Measurements from ENCODE around the gene ENTREP3. TPM values are rescaled to one million over a fixed set of nuclear protein-coding genes. Genes with fewer than 3 reads are reported as not detected.

The ENTREP3 gene
- total RNA-seq, 2 experiments from 2014 or later: 22.8 to 22.9 TPM

- no peaks in the 10 kb centered on the region for H3K9me3 Mint-ChIP-seq
- H3K36me3 Mint-ChIP-seq (ENCODE audit: low read depth): peaks cover 6% of the 10 kb centered on the region
- CTCF ChIA-PET: interaction anchor here (0.7 to 7.7 kb wide), 10 partner anchors 11 to 405 kb away, joined by 3 to 48 read pairs (median 4); partner anchors contain the start of gene FDPS
- H3K4me1 Mint-ChIP-seq: peaks cover 38% of the 10 kb centered on the region
- H3K4me3 Mint-ChIP-seq: peak within 1 kb of the TSS; percentile 71
- H3K27ac Mint-ChIP-seq: peak within 1 kb of the TSS; percentile 59
- H3K27me3 Mint-ChIP-seq: peaks cover 4% of the 10 kb centered on the region
- POLR2A ChIA-PET: no interaction called here
- DNase-seq: peak; percentile 93
These were observed 22.0 kb upstream of the ENTREP3 start, which contains the start of gene HCN3 for GRCh38 chr1:155277070-155277901. Gene HCN3, plus strand, starts transcription at chr1:155277463. Its CDS starts 128 bp downstream, at chr1:155277591.

DNA sequence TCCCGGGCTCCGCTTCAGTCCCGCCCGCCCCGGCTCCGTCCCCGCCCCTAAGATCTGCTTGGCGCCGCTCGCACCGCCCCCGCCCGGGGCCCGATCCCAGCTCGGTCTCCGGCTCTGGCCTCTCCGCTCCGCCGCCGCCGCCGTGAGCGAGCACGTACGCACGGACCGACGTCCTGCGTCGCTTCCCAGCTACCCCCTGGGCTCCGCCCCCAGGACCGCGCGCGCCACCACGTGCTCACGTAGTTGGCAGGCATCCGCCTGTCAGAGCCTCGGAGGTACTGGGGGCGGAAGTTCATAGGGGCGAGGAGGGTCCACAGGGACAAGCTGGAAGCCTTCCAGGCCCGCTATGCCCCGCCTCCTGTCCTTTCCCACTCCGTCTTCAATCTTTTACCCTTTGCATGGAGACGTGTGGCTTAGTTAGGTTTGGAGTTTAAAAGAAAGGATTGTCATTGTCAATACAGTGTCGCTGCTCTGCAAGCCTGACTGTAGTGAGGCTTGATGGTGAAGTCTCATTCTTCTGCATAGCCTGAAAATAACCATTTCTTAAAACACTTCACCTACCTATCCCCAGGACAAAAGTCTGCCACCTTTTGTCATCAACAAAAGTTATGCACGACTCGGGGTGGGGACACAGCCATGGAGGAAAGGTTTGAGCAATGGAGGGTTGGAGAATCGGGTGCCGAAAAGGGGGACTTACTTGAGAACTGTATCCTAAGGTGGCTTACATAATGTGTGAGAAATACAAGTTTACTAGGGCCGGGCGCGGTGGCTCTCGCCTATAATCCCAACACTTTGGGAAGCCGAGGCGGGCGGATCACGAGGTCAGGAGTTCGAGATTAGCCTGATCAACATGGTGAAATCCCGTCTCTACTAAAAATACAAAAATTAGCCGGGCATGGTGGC lies 18.3 kb upstream of the ENTREP3 start, which contains the start of gene CLK2:
TSS of gene CLK2 (minus strand) at position 162 of the 903 bp plus-strand sequence. CDS start 2,527 bp downstream, outside the sequence.
- peak; percentile 96 for DNase-seq
- H3K36me3 Mint-ChIP-seq (ENCODE audit: low read depth): peaks cover 31% of the 10 kb centered on the region
- H3K4me3 Mint-ChIP-seq: peak within 1 kb of the TSS; percentile 80
- POLR2A ChIA-PET: interaction anchor here (0.5 kb wide), 1 partner anchor 290 kb away, joined by 4 read pairs; no protein-coding TSS in a partner anchor
- H3K9me3 Mint-ChIP-seq: no peaks in the 10 kb centered on the region
- peaks cover 3% of the 10 kb centered on the region for H3K27me3 Mint-ChIP-seq
- H3K27ac Mint-ChIP-seq: peak within 1 kb of the TSS; percentile 86
- CTCF ChIA-PET: interaction anchor here (0.5 to 7.7 kb wide), 7 partner anchors 12 to 324 kb away, joined by 3 to 48 read pairs (median 4); partner anchors contain the start of genes KRTCAP2 and SCAMP3
- peaks cover 52% of the 10 kb centered on the region for H3K4me1 Mint-ChIP-seq

DNA sequence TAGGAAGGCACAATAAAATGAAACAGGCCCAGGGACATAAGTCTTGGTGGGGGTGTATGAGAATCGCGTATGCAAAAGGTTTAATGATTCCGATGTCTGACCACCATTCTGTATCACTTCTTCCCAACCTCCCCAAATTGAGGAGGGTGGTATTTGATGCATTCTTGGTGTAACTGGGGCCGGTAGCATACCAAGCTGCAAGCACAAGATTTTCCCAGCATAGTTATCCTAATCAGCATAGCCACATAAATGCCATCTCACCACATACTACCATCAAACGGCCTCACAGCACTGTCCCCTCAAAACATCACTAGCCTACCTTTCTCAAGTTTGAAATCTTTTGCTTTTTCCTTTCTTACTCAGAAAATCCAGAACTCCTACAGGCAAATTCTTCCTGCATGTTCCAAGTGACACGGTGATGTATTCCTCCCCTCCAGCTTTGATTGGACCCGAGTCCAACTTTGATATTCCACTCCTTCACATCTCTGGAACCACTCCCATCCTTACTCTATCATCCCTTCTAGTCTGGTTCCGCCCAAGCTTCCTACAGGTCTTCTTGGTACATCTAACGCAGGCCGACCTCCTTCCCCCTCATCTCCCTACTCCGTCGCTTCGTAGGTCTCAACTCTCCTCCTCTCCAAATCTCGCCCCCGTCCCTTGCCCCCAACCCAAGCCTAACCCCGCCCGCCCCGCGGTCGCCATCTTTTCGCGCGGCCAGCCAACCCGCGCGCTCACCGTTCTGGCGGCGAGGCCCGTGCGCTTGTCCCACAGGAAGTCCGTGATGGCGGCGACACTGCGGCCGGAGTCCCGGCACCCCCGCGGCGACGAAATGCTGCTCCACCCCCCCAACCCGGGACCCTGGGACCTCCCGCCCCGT lies 17.4 kb upstream of the ENTREP3 start:
- Mint-ChIP-seq H3K27ac (peak overlapping the region; percentile 86), H3K9me3 (no peaks in the 10 kb centered on the region), H3K4me1 (peaks cover 45% of the 10 kb centered on the region), H3K36me3 (ENCODE audit: low read depth) (peaks cover 38% of the 10 kb centered on the region), H3K27me3 (no peaks in the 10 kb centered on the region), H3K4me3 (peak overlapping the region; percentile 80)
- ChIA-PET POLR2A (interaction anchor here (0.5 to 0.7 kb wide), 2 partner anchors 11 to 291 kb away, joined by 3 to 4 read pairs; partner anchors contain the start of gene SCAMP3), CTCF (interaction anchor here (0.5 to 7.7 kb wide), 8 partner anchors 11 to 325 kb away, joined by 3 to 48 read pairs (median 4); partner anchors contain the start of genes KRTCAP2 and SCAMP3)
- peak; percentile 64 for DNase-seq

DNA sequence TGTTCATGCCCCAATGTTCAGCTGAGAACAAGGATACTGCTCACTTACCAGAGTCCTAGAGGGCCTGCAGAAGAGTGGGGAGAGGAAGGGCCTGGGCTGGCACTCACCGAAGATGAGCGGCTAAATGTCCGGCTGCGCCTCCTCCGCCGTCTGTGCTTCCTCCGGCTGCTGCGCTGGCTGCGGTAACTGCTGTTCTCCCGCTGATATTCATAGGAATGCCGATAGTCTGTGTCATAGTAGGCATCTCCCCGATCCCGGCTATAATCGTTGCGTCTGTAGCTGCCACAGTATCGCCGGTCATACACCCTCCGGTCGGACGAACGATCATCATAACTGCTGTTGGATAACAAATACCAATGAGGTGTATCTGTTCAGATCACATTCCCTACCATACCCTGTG lies 14.1 kb upstream of the ENTREP3 start:
- Mint-ChIP-seq H3K4me3 (no peak overlapping the region), H3K27ac (no peak overlapping the region), H3K4me1 (peaks cover 29% of the 10 kb centered on the region), H3K36me3 (ENCODE audit: low read depth) (peaks cover 65% of the 10 kb centered on the region), H3K9me3 (no peaks in the 10 kb centered on the region), H3K27me3 (no peaks in the 10 kb centered on the region)
- no peak for DNase-seq
- POLR2A ChIA-PET: no interaction called here
- CTCF ChIA-PET: interaction anchor here (1.0 to 5.1 kb wide), 2 partner anchors 9 to 19 kb away, joined by 3 to 37 read pairs; no protein-coding TSS in a partner anchor

DNA sequence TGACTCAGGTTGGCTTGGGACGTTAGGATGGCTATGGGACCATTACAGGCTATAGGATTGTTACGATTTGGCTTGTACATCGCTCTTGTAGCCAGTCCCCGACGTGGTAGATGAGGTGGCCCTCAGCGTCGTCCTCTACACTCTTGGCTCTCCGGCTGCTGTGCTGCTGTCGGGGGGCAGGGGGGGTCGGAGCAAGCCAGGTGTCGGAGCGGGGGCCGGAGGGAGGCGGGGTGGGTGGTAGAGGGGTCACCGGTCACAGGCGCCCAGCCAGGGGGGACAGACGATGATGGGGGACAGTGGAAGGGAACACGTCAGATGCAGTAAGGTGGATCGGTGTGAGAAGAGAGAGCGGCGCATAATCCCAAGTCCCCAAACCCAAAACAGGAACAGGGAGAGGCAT lies 13.3 kb upstream of the ENTREP3 start:
- ChIA-PET CTCF (interaction anchor here (5.1 kb wide), 1 partner anchor 18 kb away, joined by 37 read pairs; no protein-coding TSS in a partner anchor), POLR2A (no interaction called here)
- no peak overlapping the region for H3K27ac Mint-ChIP-seq
- H3K9me3 Mint-ChIP-seq: no peaks in the 10 kb centered on the region
- DNase-seq: no peak
- peaks cover 27% of the 10 kb centered on the region for H3K4me1 Mint-ChIP-seq
- no peaks in the 10 kb centered on the region for H3K27me3 Mint-ChIP-seq
- peaks cover 70% of the 10 kb centered on the region for H3K36me3 Mint-ChIP-seq (ENCODE audit: low read depth)
- H3K4me3 Mint-ChIP-seq: no peak overlapping the region

GRCh38 chr1:155267373-155267772 lies 12.1 kb upstream of the ENTREP3 start:
- Mint-ChIP-seq H3K27ac (no peak overlapping the region), H3K4me1 (peaks cover 28% of the 10 kb centered on the region), H3K27me3 (no peaks in the 10 kb centered on the region), H3K36me3 (ENCODE audit: low read depth) (peaks cover 72% of the 10 kb centered on the region), H3K4me3 (no peak overlapping the region), H3K9me3 (no peaks in the 10 kb centered on the region)
- ChIA-PET CTCF (interaction anchor here (0.7 to 5.1 kb wide), 4 partner anchors 11 to 412 kb away, joined by 3 to 37 read pairs (median 4); no protein-coding TSS in a partner anchor), POLR2A (no interaction called here)
- DNase-seq: no peak

GRCh38 chr1:155266553-155266952 lies 11.3 kb upstream of the ENTREP3 start:
- H3K4me3 Mint-ChIP-seq: no peak overlapping the region

DNA sequence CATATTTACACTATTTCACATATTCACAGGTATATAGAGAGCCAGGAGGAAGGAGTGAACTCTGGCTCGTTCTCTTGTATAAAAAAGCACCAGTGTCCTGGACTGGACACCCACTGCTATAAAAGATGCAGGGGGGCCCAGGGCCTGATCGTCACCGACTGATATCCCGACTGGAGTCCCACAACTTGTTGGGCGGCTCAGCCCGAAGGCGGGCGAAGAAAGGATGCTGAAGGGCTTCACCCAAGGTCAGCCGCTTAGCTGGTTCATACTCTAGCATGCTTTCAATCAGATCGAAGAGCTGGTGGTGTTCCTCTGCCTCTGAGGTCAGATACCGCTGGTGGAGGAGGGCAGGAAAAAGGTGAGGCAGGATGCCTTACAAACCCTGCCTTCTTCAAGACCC lies 7.8 kb upstream of the ENTREP3 start:
- no peak for DNase-seq
- ChIA-PET POLR2A (no interaction called here), CTCF (interaction anchor here (0.7 to 1.3 kb wide), 2 partner anchors 12 to 44 kb away, joined by 3 to 6 read pairs; no protein-coding TSS in a partner anchor)
- H3K4me3 Mint-ChIP-seq: peak overlapping the region; percentile 94
- peaks cover 69% of the 10 kb centered on the region for H3K36me3 Mint-ChIP-seq (ENCODE audit: low read depth)
- no peaks in the 10 kb centered on the region for H3K27me3 Mint-ChIP-seq
- H3K4me1 Mint-ChIP-seq: peaks cover 34% of the 10 kb centered on the region
- no peaks in the 10 kb centered on the region for H3K9me3 Mint-ChIP-seq
- H3K27ac Mint-ChIP-seq: no peak overlapping the region

More at GRCh38 chr1:155266553-155266952, 11.3 kb upstream of the ENTREP3 start:
- POLR2A ChIA-PET: no interaction called here
- CTCF ChIA-PET: interaction anchor here (0.6 to 5.1 kb wide), 5 partner anchors 12 to 26 kb away, joined by 3 to 37 read pairs (median 6); no protein-coding TSS in a partner anchor
- H3K36me3 Mint-ChIP-seq (ENCODE audit: low read depth): peaks cover 73% of the 10 kb centered on the region
- no peaks in the 10 kb centered on the region for H3K9me3 Mint-ChIP-seq
- no peaks in the 10 kb centered on the region for H3K27me3 Mint-ChIP-seq
- no peak for DNase-seq
- no peak overlapping the region for H3K27ac Mint-ChIP-seq
- H3K4me1 Mint-ChIP-seq: peaks cover 28% of the 10 kb centered on the region

DNA sequence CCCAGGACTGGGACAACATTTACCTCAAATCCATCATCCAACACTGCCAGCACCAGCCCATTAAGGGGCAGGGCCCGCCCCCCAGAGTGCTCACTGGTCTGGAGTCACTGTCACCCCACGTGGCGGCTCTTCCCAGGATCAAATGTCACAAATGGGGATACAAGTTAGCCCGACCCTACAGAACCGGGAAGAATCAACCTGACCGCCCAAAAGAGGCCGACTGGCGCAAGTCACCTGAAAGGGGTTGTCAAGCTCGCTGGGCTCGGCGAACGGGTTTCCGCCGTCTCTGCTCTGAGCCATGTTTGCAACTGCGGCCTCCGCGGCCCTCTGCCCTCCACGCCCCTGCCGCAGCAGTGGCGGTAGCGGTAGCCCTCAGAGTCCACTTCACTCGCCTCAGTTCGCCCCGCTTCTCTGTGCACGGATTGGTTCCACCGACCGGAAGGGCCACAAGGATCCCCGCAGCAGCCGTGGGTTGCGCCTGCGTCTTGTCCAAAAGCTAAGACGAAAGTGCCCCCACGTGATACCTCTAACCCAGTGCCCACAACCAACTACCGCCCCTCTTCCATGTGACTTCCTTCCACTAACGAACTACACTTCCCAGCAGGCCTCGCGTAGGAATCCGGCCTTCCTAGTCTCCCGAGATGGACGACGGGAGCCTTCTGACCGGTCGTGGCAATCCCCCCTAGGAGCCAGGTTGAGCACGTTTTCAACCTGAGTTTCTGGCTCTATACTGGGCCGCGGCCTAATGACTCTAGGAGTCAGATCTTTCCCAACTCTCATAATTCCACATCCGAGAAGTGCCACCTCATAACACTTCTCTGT lies 6.8 kb upstream of the ENTREP3 start, which contains the start of gene SCAMP3:
TSS of gene SCAMP3 (minus strand) at position 509 of the 822 bp plus-strand sequence. CDS start at position 300, 209 bp downstream.
- peak; percentile 94 for DNase-seq
- peaks cover 66% of the 10 kb centered on the region for H3K36me3 Mint-ChIP-seq (ENCODE audit: low read depth)
- CTCF ChIA-PET: interaction anchor here (0.8 to 5.3 kb wide), 9 partner anchors 8 to 66 kb away, joined by 3 to 72 read pairs (median 4); partner anchors contain the start of genes CLK2, FDPS and HCN3
- peak within 1 kb of the TSS; percentile 94 for H3K27ac Mint-ChIP-seq
- H3K4me3 Mint-ChIP-seq: peak within 1 kb of the TSS; percentile 94
- H3K4me1 Mint-ChIP-seq: peaks cover 37% of the 10 kb centered on the region
- POLR2A ChIA-PET: interaction anchor here (0.5 to 1.0 kb wide), 4 partner anchors 10 to 524 kb away, joined by 3 to 5 read pairs (median 3); no protein-coding TSS in a partner anchor
- no peaks in the 10 kb centered on the region for H3K9me3 Mint-ChIP-seq
- H3K27me3 Mint-ChIP-seq: no peaks in the 10 kb centered on the region

DNA sequence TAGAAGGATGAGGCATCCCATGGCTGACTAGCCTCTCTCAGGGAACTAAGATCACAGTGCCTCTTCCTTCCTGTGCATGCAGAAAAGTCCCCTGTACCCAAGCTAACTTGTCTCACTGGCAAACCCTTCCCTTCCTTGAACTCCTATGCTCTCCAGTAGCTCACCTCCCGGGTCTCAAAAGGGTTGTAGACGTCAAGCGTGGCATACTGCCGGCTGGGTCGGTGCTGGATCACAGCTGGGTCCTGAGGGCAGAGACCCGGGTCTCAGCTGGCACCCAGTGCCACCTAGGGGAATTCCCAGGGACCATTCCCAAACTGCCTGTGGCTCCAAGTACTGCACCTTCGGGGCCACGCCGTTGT lies 6.2 kb upstream of the ENTREP3 start:
- peaks cover 66% of the 10 kb centered on the region for H3K36me3 Mint-ChIP-seq (ENCODE audit: low read depth)
- CTCF ChIA-PET: interaction anchor here (0.9 to 5.3 kb wide), 8 partner anchors 9 to 62 kb away, joined by 3 to 72 read pairs (median 4); partner anchors contain the start of genes CLK2, FDPS and HCN3
- DNase-seq: peak; percentile 35

More for the DNA sequence above, 6.2 kb upstream of the ENTREP3 start:
- POLR2A ChIA-PET: interaction anchor here (0.5 to 1.0 kb wide), 3 partner anchors 11 to 525 kb away, joined by 3 to 5 read pairs (median 3); no protein-coding TSS in a partner anchor
- H3K27ac Mint-ChIP-seq: peak overlapping the region; percentile 94
- H3K4me3 Mint-ChIP-seq: peak overlapping the region; percentile 94
- peaks cover 42% of the 10 kb centered on the region for H3K4me1 Mint-ChIP-seq
- no peaks in the 10 kb centered on the region for H3K9me3 Mint-ChIP-seq
- no peaks in the 10 kb centered on the region for H3K27me3 Mint-ChIP-seq
